Uterus (tissue), 4 donors: ENCODE results near the gene GOLGA6L7. TPM values are rescaled to one million over a fixed set of nuclear protein-coding genes. Genes with fewer than 3 reads are reported as not detected.
"Not testable (repeated sequence)": the region's sequence is repeated elsewhere in the genome, so short reads cannot be mapped to it uniquely, and the experiment has no call there.

Experiments
- DNase-seq, 2 donors: peaks; one replicate each; pipeline ENCODE4 v3.0.0-alpha.2; 2019 to 2020
- H3K27ac ChIP-seq, 2 donors: fragments of 200-600 bp; sonication (generic); 1 replicate in 1 of 2; 2 replicates in 1 of 2; pipeline ENCODE4 v1.5.1; 2016 to 2018
- H3K27me3 ChIP-seq, 2 donors: fragments of 200-600 bp; sonication (generic); one replicate each; pipeline ENCODE4 v1.5.1; 2018 to 2019; ENCODE audit warnings: control low read depth in 1 of 2
- H3K36me3 ChIP-seq, 2 donors: fragments of 200-600 bp; sonication (generic); one replicate each; pipeline ENCODE4 v1.5.1; 2019; ENCODE audit warnings: control low read depth in 1 of 2
- H3K4me1 ChIP-seq, 2 donors: fragments of 200-600 bp; sonication (generic); one replicate each; pipeline ENCODE4 v1.5.1; 2018 to 2019; ENCODE audit warnings: control low read depth in 1 of 2
- H3K4me3 ChIP-seq, 2 donors: fragments of 200-600 bp; sonication (generic); 1 replicate in 1 of 2; 2 replicates in 1 of 2; pipeline ENCODE4 v1.5.1; 2018 to 2019; ENCODE audit warnings: mild to moderate bottlenecking in 1 of 2
- H3K9me3 ChIP-seq, 2 donors: fragments of 200-600 bp; sonication (generic); one replicate each; pipeline ENCODE4 v1.5.1; 2019; ENCODE audit warnings: control low read depth in 1 of 2
- CTCF ChIP-seq, 4 experiments: fragments of 200-600 bp in 2 of 4; fragments of 450-650 bp in 2 of 4; sonication (generic) in 2 of 4; IDR thresholded peaks; one replicate each; pipeline ENCODE4 v1.5.1; 2016 to 2019; ENCODE audit warnings: antibody characterized with exemption in 4 of 4, mild to moderate bottlenecking in 2 of 4, moderate library complexity in 1 of 4
- POLR2A ChIP-seq, 2 donors: fragments of 450-650 bp; IDR thresholded peaks; one replicate each; pipeline ENCODE4 v1.6.1; 2016; ENCODE audit warnings: antibody characterized with exemption in 2 of 2, mild to moderate bottlenecking in 1 of 2, moderate library complexity in 1 of 2
- intact Hi-C: fragments of 100-400 bp; cut with DNase I; formaldehyde crosslinking; loops from one replicate; pipeline ENCODE4 v1.15.1; 2023; ENCODE audit warnings: low total_unique reads
- total RNA-seq, 4 donors: library from RNA; depleted of rRNA in 3 of 4; stranded (reverse); fragments of >200 nt in 3 of 4; gene quantifications; one replicate each; pipeline versions ENCODE4 v1.1.0 to v1.2.4, GENCODE V29; 2014 to 2023
- donor health status: DM: yes; HTN: yes; CAD: no.

GOLGA6L7 gene
- total RNA-seq, 4 donors from 2014 or later, result not detected

- no peak overlapping the region for H3K27ac ChIP-seq
- no peaks in the 10 kb centered on the region for H3K27me3 ChIP-seq
- intact Hi-C loops, result no loop called here
- H3K4me3 ChIP-seq, result no peak overlapping the region
- H3K36me3 ChIP-seq, result no peaks in the 10 kb centered on the region
- TF ChIP-seq POLR2A (IDR thresholded peaks at IDR 0.05), result no peak
- no peak for TF ChIP-seq CTCF (IDR thresholded peaks at IDR 0.05)
- H3K4me1 ChIP-seq, result no peaks in the 10 kb centered on the region
- no peak for DNase-seq
- no peaks in the 10 kb centered on the region for H3K9me3 ChIP-seq
Measured at GRCh38 chr15:28894631-28895030, 46.2 kb upstream of the GOLGA6L7 start.

GRCh38 chr15:28892789-28893610, 44.6 kb upstream of the GOLGA6L7 start:
- Histone ChIP-seq H3K4me1 (no peaks in the 10 kb centered on the region), H3K27ac (no peak overlapping the region), H3K9me3 (no peaks in the 10 kb centered on the region), H3K36me3 (no peaks in the 10 kb centered on the region), H3K27me3 (no peaks in the 10 kb centered on the region), H3K4me3 (no peak overlapping the region)
- intact Hi-C loops, result no loop called here
- no peak for DNase-seq
- no peak for TF ChIP-seq CTCF (IDR thresholded peaks at IDR 0.05)
- no peak for TF ChIP-seq POLR2A (IDR thresholded peaks at IDR 0.05)

- H3K4me1 ChIP-seq, result peaks cover 0 to 4% of the 10 kb centered on the region in 2 donors
- DNase-seq, result no peak
- intact Hi-C loops, result no loop called here
- H3K9me3 ChIP-seq, result no peaks in the 10 kb centered on the region
- no peak overlapping the region for H3K4me3 ChIP-seq
- TF ChIP-seq POLR2A (IDR thresholded peaks at IDR 0.05) (no peak), CTCF (IDR thresholded peaks at IDR 0.05) (no peak)
- H3K27me3 ChIP-seq, result no peaks in the 10 kb centered on the region
- no peaks in the 10 kb centered on the region for H3K36me3 ChIP-seq
- H3K27ac ChIP-seq, result no peak overlapping the region
Measured at GRCh38 chr15:28891588-28891987, 43.1 kb upstream of the GOLGA6L7 start.

- DNase-seq, result no peak
- Histone ChIP-seq H3K9me3 (no peaks in the 10 kb centered on the region), H3K36me3 (no peaks in the 10 kb centered on the region), H3K27me3 (no peaks in the 10 kb centered on the region), H3K4me3 (no peak overlapping the region), H3K27ac (no peak overlapping the region), H3K4me1 (peaks cover 0 to 10% of the 10 kb centered on the region in 2 donors)
- intact Hi-C loops, result no loop called here
- TF ChIP-seq POLR2A (IDR thresholded peaks at IDR 0.05) (no peak), CTCF (IDR thresholded peaks at IDR 0.05) (no peak)
Measured at GRCh38 chr15:28890711-28891495, 42.5 kb upstream of the GOLGA6L7 start.

- intact Hi-C loops, H3K27ac ChIP-seq: not testable (repeated sequence)
Measured at GRCh38 chr15:28890291-28890690, 41.8 kb upstream of the GOLGA6L7 start.

GRCh38 chr15:28889871-28890270, 41.4 kb upstream of the GOLGA6L7 start:
- H3K9me3 ChIP-seq, H3K27ac ChIP-seq, H3K4me1 ChIP-seq, intact Hi-C loops, H3K4me3 ChIP-seq, H3K27me3 ChIP-seq, DNase-seq, H3K36me3 ChIP-seq: not testable (repeated sequence)

More at GRCh38 chr15:28890291-28890690, 41.8 kb upstream of the GOLGA6L7 start:
- not testable (repeated sequence) for H3K9me3 ChIP-seq, H3K4me3 ChIP-seq, H3K27me3 ChIP-seq, H3K4me1 ChIP-seq, H3K36me3 ChIP-seq, DNase-seq
